HUES48 (cell line): Measurements from ENCODE around the gene MROH2A.

Experiments
- H3K27ac ChIP-seq: one replicate; pipeline ENCODE4 v1.7.0; 2013; ENCODE audit warnings: low read depth, low read length, inconsistent platforms
- H3K27me3 ChIP-seq: 2 replicates; pipeline ENCODE4 v1.6.1; 2013; ENCODE audit warnings: mild to moderate bottlenecking, low read length; ENCODE audit not compliant: control insufficient read depth, insufficient read depth
- H3K36me3 ChIP-seq: 2 replicates; pipeline ENCODE4 v1.6.1; 2013; ENCODE audit warnings: low read length; ENCODE audit not compliant: control insufficient read depth, insufficient read depth
- H3K4me1 ChIP-seq: 2 replicates; pipeline ENCODE4 v1.6.1; 2013; ENCODE audit warnings: mild to moderate bottlenecking, low read length; ENCODE audit not compliant: control insufficient read depth, insufficient read depth
- H3K4me3 ChIP-seq: 2 replicates; pipeline ENCODE4 v1.5.1; 2013; ENCODE audit warnings: mild to moderate bottlenecking, low read depth, low read length
- H3K9ac ChIP-seq: 2 replicates; pipeline ENCODE4 v1.6.1; 2013; ENCODE audit warnings: mild to moderate bottlenecking, low read depth, low read length, moderate library complexity
- H3K9me3 ChIP-seq: 2 replicates; pipeline ENCODE4 v1.6.1; 2013; ENCODE audit warnings: low read length; ENCODE audit not compliant: control insufficient read depth, insufficient read depth

MROH2A gene

GRCh38 chr2:233802132-233802815, 24.1 kb downstream of the MROH2A start:
- no peaks in the 10 kb centered on the region for H3K27me3 ChIP-seq
- H3K36me3 ChIP-seq = no peaks in the 10 kb centered on the region
- peaks cover 6% of the 10 kb centered on the region for H3K9me3 ChIP-seq
- no peak overlapping the region for H3K4me3 ChIP-seq
- no peak overlapping the region for H3K27ac ChIP-seq
- no peak overlapping the region for H3K9ac ChIP-seq
- no peaks in the 10 kb centered on the region for H3K4me1 ChIP-seq

- Histone ChIP-seq H3K9me3 (no peaks in the 10 kb centered on the region; the same call in none of the 2 replicates), H3K4me1 (no peaks in the 10 kb centered on the region), H3K4me3 (no peak overlapping the region), H3K9ac (no peak overlapping the region), H3K27ac (no peak overlapping the region), H3K27me3 (no peaks in the 10 kb centered on the region), H3K36me3 (no peaks in the 10 kb centered on the region)
Measured at GRCh38 chr2:233803292-233803911, 25.3 kb downstream of the MROH2A start.

- H3K9ac ChIP-seq = no peak overlapping the region
- H3K36me3 ChIP-seq = no peaks in the 10 kb centered on the region
- no peaks in the 10 kb centered on the region for H3K27me3 ChIP-seq
- no peak overlapping the region for H3K4me3 ChIP-seq
- H3K27ac ChIP-seq = no peak overlapping the region
- H3K9me3 ChIP-seq = no peaks in the 10 kb centered on the region; the same call in none of the 2 replicates
- no peaks in the 10 kb centered on the region for H3K4me1 ChIP-seq
Measured at GRCh38 chr2:233803994-233804393, 25.9 kb downstream of the MROH2A start.

GRCh38 chr2:233807215-233807865, 29.2 kb downstream of the MROH2A start:
- Histone ChIP-seq H3K36me3 (no peaks in the 10 kb centered on the region), H3K27me3 (no peaks in the 10 kb centered on the region), H3K4me3 (no peak overlapping the region), H3K27ac (no peak overlapping the region), H3K9ac (no peak overlapping the region), H3K9me3 (peaks cover 8% of the 10 kb centered on the region; the same call in 1 of the 2 replicates), H3K4me1 (no peaks in the 10 kb centered on the region)

- Histone ChIP-seq H3K27ac (no peak overlapping the region), H3K4me3 (no peak overlapping the region), H3K36me3 (no peaks in the 10 kb centered on the region), H3K9me3 (peaks cover 8% of the 10 kb centered on the region; the same call in 1 of the 2 replicates), H3K4me1 (no peaks in the 10 kb centered on the region), H3K27me3 (no peaks in the 10 kb centered on the region), H3K9ac (no peak overlapping the region)
Measured at GRCh38 chr2:233807966-233808935, 30.1 kb downstream of the MROH2A start.

GRCh38 chr2:233810385-233810784, 32.3 kb downstream of the MROH2A start:
- no peak overlapping the region for H3K9ac ChIP-seq
- no peak overlapping the region for H3K4me3 ChIP-seq
- no peaks in the 10 kb centered on the region for H3K4me1 ChIP-seq
- H3K36me3 ChIP-seq = no peaks in the 10 kb centered on the region
- no peaks in the 10 kb centered on the region for H3K27me3 ChIP-seq
- no peak overlapping the region for H3K27ac ChIP-seq
- H3K9me3 ChIP-seq = peaks cover 8% of the 10 kb centered on the region; the same call in 1 of the 2 replicates

GRCh38 chr2:233811087-233811486, 33.0 kb downstream of the MROH2A start:
- H3K36me3 ChIP-seq = no peaks in the 10 kb centered on the region
- H3K9ac ChIP-seq = no peak overlapping the region
- H3K4me3 ChIP-seq = no peak overlapping the region
- H3K27ac ChIP-seq = no peak overlapping the region
- peaks cover 8% of the 10 kb centered on the region; the same call in 1 of the 2 replicates for H3K9me3 ChIP-seq
- H3K27me3 ChIP-seq = no peaks in the 10 kb centered on the region
- no peaks in the 10 kb centered on the region for H3K4me1 ChIP-seq

- H3K9ac ChIP-seq = no peak overlapping the region
Measured at GRCh38 chr2:233811732-233812131, 33.6 kb downstream of the MROH2A start.

GRCh38 chr2:233813236-233814055, 35.3 kb downstream of the MROH2A start:
- H3K9me3 ChIP-seq = peaks cover 8% of the 10 kb centered on the region; the same call in 1 of the 2 replicates
- H3K4me3 ChIP-seq = no peak overlapping the region
- no peaks in the 10 kb centered on the region for H3K27me3 ChIP-seq
- H3K27ac ChIP-seq = no peak overlapping the region
- no peaks in the 10 kb centered on the region for H3K36me3 ChIP-seq
- H3K4me1 ChIP-seq = no peaks in the 10 kb centered on the region
- H3K9ac ChIP-seq = no peak overlapping the region

More at GRCh38 chr2:233811732-233812131, 33.6 kb downstream of the MROH2A start:
- Histone ChIP-seq H3K27me3 (no peaks in the 10 kb centered on the region), H3K4me3 (no peak overlapping the region), H3K36me3 (no peaks in the 10 kb centered on the region), H3K9me3 (peaks cover 8% of the 10 kb centered on the region; the same call in 1 of the 2 replicates), H3K27ac (no peak overlapping the region), H3K4me1 (no peaks in the 10 kb centered on the region)
